Natural killer cell treated with Interleukin-12 subunit alpha and Interleukin-12 subunit beta and Interleukin-15 and Interleukin-18, amount 100 ng/mL, for 72 hours (primary cell): ENCODE measurements around the gene KCNIP4. TPM values are rescaled to one million over a fixed set of nuclear protein-coding genes. Genes with fewer than 3 reads are reported as not detected.

Experiments used
- ATAC-seq, 2 donors: fragments of 150-1000 bp; cut with Tn5 transposase in 1 of 2; sonication (Bioruptor Pico), chemical (Tn5 transposase) in 1 of 2; 2 replicates each; pipeline ENCODE4 v1.10.0; 2021
- DNase-seq: peaks from one replicate; pipeline ENCODE4 v3.0.0; 2022; ENCODE audit warnings: low spot score
- H3K27ac Mint-ChIP-seq, 2 donors: 1 replicate in 1 of 2; 2 replicates in 1 of 2; pipeline ENCODE4 v1.8.0; 2022; ENCODE audit warnings: mixed read lengths in 2 of 2, mild to moderate bottlenecking in 1 of 2, moderate library complexity in 1 of 2
- H3K27me3 Mint-ChIP-seq, 2 donors: 1 replicate in 1 of 2; 2 replicates in 1 of 2; pipeline ENCODE4 v1.8.0; 2022; ENCODE audit warnings: mixed read lengths in 2 of 2
- H3K36me3 Mint-ChIP-seq: one replicate; pipeline ENCODE4 v1.8.0; 2022; ENCODE audit warnings: mixed read lengths
- H3K4me1 Mint-ChIP-seq, 2 donors: 1 replicate in 1 of 2; 2 replicates in 1 of 2; pipeline ENCODE4 v1.8.0; 2022; ENCODE audit warnings: low read depth in 2 of 2, mixed read lengths in 2 of 2, mild to moderate bottlenecking in 1 of 2
- H3K4me3 Mint-ChIP-seq: one replicate; pipeline ENCODE4 v1.8.0; 2022; ENCODE audit warnings: mixed read lengths
- H3K9me3 Mint-ChIP-seq: 2 replicates; pipeline ENCODE4 v1.8.0; 2022; ENCODE audit warnings: mixed read lengths
- total RNA-seq, 2 donors: library from RNA; stranded (reverse); gene quantifications; one replicate each; pipeline ENCODE4 v1.2.3, GENCODE V29; 2022

Gene KCNIP4
- total RNA-seq, 2 donors from 2014 or later: not detected

DNA sequence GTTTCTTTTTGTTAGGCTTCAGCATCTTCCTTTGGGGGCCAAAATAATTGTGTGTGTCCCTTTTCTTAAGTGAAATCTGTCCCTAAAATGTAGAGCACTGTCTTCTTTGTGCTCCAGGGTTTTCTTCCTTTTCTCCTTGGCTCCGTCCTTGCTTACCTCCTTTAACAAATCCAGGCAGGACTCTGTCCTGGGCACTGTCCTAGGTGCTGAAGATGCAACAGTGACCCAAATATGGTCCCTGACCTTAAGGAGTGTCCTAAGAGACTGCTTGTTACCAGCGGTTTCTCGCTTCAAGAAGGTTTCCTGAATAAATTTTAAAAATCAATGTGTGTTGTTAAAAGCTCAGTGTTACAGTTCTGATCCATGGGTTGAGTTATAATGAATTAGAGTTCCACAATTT is 471.8 kb downstream of the KCNIP4 start:
- Mint-ChIP-seq H3K4me3 (no peak overlapping the region), H3K4me1 (no peaks in the 10 kb centered on the region), H3K36me3 (no peaks in the 10 kb centered on the region), H3K27me3 (peaks cover 0 to 4% of the 10 kb centered on the region in 2 donors), H3K9me3 (no peaks in the 10 kb centered on the region), H3K27ac (no peak overlapping the region)
- DNase-seq (no peak), ATAC-seq (no peak)

DNA sequence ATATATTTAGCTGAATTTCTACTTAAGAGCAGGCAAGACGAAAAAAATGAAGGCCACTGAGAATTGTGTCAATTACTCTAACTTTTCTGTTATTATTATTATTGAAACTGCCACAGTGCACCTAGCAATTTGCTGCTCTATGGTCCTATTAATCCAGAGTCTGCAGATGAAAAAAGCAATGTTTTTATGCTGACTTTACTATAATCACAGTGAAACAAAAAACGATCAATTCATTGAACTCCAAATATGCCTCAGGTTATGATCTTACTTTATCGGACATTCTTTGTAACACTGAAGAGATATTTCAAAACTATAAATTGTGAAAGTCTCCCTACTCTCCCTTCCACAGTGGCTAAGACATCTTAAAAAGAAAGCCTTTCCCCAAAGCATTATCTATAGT is 474.4 kb downstream of the KCNIP4 start:
- H3K36me3 Mint-ChIP-seq: no peaks in the 10 kb centered on the region
- H3K27me3 Mint-ChIP-seq: peaks cover 2 to 5% of the 10 kb centered on the region in 2 donors
- no peak overlapping the region for H3K4me3 Mint-ChIP-seq
- H3K4me1 Mint-ChIP-seq: no peaks in the 10 kb centered on the region
- no peaks in the 10 kb centered on the region for H3K9me3 Mint-ChIP-seq
- ATAC-seq: no peak
- DNase-seq: no peak
- no peak overlapping the region for H3K27ac Mint-ChIP-seq

DNA sequence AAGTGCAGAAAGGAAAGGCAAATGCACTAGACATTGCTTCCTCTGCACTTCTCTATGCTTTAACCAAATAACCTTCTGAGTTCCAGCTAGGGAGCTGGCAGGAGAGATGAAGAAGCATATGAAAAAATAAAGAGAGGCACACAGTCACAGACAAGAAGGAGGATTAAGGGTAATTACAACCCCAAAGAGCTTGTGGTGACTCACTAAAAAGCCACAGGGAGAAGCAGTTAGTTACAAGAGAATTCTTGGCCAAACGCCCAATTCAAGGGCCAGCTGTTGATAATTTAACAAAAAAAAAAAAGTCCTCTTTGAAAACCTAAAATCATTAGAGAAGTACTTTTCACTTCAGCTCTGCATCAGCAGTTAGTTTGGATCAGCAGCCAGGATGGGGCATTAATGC is 478.0 kb downstream of the KCNIP4 start:
- Mint-ChIP-seq H3K4me3 (no peak overlapping the region), H3K36me3 (no peaks in the 10 kb centered on the region), H3K27ac (no peak overlapping the region), H3K4me1 (no peaks in the 10 kb centered on the region), H3K27me3 (peaks cover 2 to 5% of the 10 kb centered on the region in 2 donors), H3K9me3 (peaks cover 7% of the 10 kb centered on the region)
- DNase-seq: no peak
- no peak for ATAC-seq

DNA sequence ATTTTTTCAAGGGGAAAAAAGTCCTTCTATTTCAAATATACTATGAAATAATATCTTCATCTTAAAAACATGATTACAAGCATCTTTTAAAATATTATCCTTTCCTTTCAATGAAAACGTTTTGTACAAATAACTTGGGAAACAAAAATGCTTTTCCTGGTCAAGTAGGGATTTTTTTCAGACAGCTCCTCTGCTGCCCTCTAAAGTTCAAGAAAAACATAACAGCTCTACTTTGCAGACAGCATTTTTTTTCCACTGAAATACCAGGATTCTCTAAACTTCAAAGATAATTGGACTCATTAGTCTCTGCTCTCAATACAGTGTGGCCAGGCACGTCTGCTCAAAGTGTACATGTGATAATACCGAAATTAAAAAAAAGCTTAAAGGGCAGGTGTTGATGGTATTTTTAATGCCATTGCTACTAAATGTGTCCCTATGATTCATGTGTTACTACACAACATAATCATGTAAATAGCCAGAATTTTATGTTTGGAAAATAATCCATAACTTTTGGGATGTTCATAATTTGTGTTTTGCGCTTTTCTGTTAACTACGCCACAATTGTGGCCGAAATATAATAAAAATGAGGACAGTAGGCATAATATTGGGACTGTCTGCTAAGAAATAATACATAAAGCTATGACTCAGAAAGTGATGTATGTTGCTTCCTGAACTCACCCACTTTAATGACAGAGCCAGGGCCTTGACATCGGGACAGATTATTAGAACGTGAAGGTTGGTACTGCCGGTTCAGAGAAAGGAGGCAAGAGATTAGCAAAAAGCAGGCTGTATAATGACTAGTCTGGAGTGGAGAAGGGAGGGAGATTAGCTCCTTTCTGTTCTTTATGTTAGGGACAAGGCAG is 478.9 kb downstream of the KCNIP4 start:
- Mint-ChIP-seq H3K9me3 (peaks cover 7% of the 10 kb centered on the region), H3K4me1 (no peaks in the 10 kb centered on the region), H3K4me3 (no peak overlapping the region), H3K27me3 (peaks cover 2 to 5% of the 10 kb centered on the region in 2 donors), H3K27ac (no peak overlapping the region), H3K36me3 (no peaks in the 10 kb centered on the region)
- DNase-seq (no peak), ATAC-seq (no peak)

DNA sequence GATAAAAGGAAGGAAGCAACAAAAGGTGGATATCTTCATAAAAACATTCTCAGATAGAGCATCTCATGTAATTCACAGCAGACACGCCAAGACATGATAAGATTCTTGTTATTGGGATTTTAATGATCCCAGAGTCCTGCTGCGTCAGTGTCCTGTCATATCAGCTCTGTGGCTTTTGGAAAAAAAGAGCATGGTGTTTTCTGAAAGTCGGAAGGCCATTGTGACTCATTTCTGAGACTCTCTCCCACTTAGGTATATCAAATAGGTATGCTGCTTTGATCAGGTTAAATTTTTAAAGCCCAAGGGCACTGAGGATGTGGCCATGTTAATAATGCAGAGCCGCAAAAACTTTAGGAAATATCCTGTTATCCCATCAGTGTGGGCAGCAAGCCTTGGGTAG is 481.0 kb downstream of the KCNIP4 start:
- Mint-ChIP-seq H3K27me3 (peaks cover 2 to 5% of the 10 kb centered on the region in 2 donors), H3K36me3 (no peaks in the 10 kb centered on the region), H3K4me3 (no peak overlapping the region), H3K9me3 (peaks cover 7% of the 10 kb centered on the region), H3K4me1 (no peaks in the 10 kb centered on the region), H3K27ac (no peak overlapping the region)
- ATAC-seq (no peak), DNase-seq (no peak)

DNA sequence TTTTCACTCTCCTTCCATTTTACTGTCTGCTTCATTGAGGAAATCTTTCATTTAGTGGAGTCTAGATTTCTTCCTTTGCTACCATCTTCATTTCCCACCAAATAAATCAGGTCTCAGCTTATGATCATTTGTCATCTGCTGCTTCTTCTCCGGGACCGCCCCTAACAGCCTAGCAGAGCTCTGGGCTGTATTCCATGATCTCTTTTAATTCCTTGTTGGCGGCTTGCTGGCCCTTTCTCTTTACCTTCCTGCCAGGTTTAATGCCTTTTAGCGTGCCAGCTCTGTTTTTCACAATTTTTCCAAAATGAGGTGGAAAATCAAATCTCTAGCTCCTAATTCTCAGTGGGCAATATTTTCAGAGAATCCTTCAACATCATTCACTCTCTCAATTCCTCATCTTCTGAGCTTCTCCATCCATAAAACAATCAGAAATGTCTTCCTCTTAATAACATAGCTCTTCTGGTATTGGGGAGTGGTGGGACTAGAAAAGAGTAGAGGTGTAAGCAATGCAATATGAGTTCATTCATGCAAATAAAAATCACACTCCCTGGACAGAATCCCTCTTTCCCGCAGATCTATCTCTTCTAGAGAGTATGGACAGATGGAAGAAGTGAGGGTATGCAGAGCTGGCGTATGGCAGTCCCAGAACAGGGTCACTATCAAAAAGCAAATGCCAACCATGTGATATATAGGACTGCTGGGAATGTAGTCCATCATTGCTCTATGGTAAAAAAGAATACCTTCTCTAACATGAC is 491.3 kb downstream of the KCNIP4 start:
- H3K27ac Mint-ChIP-seq: no peak overlapping the region
- no peaks in the 10 kb centered on the region for H3K4me1 Mint-ChIP-seq
- no peak overlapping the region for H3K4me3 Mint-ChIP-seq
- no peak for DNase-seq
- ATAC-seq: no peak
- H3K36me3 Mint-ChIP-seq: no peaks in the 10 kb centered on the region
- no peaks in the 10 kb centered on the region for H3K27me3 Mint-ChIP-seq
- H3K9me3 Mint-ChIP-seq: peaks cover 4% of the 10 kb centered on the region

DNA sequence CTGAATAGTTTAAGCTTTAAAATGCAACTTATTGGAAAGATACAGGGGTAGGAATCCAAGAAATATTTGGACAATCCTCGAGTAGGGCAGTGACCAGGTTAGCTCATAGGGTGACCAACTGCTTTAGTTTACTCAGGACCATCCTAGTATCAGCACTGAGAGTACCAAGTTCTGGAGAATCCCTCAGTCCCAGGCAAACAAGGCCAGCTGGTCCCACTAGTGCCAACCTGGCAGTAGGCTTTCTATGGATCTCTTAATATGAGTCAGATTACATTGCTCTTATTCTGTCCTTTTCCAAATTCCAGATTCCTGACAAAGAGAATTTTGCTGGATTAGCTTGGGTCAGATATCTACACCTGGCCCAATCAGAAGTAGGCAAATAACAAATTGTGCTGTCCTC is 493.7 kb downstream of the KCNIP4 start:
- H3K4me1 Mint-ChIP-seq: no peaks in the 10 kb centered on the region
- no peak for ATAC-seq
- H3K27me3 Mint-ChIP-seq: no peaks in the 10 kb centered on the region
- no peak overlapping the region for H3K27ac Mint-ChIP-seq
- DNase-seq: no peak
- no peaks in the 10 kb centered on the region for H3K36me3 Mint-ChIP-seq
- H3K9me3 Mint-ChIP-seq: peaks cover 4% of the 10 kb centered on the region
- no peak overlapping the region for H3K4me3 Mint-ChIP-seq

DNA sequence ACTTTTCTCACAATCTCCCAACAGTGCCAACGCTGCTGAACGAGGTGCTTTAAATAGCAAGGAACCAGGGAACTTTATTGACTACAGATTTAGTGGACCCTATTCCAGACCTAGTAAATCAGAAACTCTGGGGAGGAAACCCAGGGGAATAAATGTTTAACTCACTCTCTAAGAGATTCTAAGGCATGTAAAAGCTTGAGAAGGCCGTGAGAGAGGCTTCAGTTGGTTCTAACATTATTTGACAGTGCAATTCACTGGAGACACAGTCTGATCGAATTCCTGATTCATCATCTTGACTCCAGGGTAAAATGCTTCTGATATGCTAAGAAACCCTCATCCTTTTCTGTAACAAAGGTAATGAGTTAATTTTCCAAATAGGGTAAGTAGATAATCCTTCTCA is 494.4 kb downstream of the KCNIP4 start:
- ATAC-seq (no peak), DNase-seq (no peak)
- no peaks in the 10 kb centered on the region for H3K27me3 Mint-ChIP-seq
- no peaks in the 10 kb centered on the region for H3K4me1 Mint-ChIP-seq
- H3K27ac Mint-ChIP-seq: no peak overlapping the region
- H3K36me3 Mint-ChIP-seq: no peaks in the 10 kb centered on the region
- peaks cover 4% of the 10 kb centered on the region for H3K9me3 Mint-ChIP-seq
- H3K4me3 Mint-ChIP-seq: no peak overlapping the region

DNA sequence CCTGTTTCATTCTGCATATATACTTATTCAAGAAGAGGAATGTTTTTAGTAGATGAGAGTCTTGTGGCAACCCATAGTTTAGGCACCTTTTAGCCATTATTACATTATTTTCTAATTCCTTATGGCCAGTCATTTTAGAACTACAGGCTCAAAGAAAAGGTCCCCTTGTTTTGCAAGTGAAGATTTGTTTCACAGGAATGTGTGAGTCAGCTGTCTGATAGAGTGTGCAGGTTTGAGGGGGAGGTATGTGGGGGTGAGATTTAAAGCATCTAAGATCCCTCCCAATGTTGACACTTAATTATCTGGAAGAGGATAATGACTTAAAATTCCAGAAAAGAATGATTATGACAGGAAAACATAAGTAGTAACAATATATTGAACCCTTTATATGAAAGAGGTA is 495.6 kb downstream of the KCNIP4 start:
- H3K27ac Mint-ChIP-seq: no peak overlapping the region
- H3K27me3 Mint-ChIP-seq: no peaks in the 10 kb centered on the region
- peaks cover 4% of the 10 kb centered on the region for H3K9me3 Mint-ChIP-seq
- DNase-seq: no peak
- H3K4me1 Mint-ChIP-seq: no peaks in the 10 kb centered on the region
- H3K36me3 Mint-ChIP-seq: no peaks in the 10 kb centered on the region
- ATAC-seq: no peak
- no peak overlapping the region for H3K4me3 Mint-ChIP-seq

DNA sequence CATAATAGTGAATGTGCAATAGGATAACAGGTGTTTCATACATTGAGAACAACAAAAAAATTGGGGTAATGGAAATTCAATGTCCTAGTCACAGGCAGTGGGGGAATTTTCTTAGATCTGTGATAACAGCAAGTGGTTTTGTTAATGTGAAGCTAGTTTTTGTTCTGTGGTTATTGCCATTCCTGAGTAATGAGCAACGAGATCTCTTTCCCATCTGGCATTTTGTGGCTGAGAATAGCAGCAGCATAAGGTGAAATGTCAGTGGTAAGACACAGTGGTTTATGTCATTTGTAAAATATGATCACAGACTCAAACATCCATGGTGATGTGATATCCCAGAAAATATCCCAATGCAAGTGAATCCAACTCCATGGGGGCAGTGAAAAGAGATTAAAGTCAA is 497.5 kb downstream of the KCNIP4 start:
- H3K36me3 Mint-ChIP-seq: no peaks in the 10 kb centered on the region
- ATAC-seq (no peak), DNase-seq (no peak)
- H3K27me3 Mint-ChIP-seq: no peaks in the 10 kb centered on the region
- no peaks in the 10 kb centered on the region for H3K4me1 Mint-ChIP-seq
- H3K27ac Mint-ChIP-seq: no peak overlapping the region
- no peak overlapping the region for H3K4me3 Mint-ChIP-seq
- no peaks in the 10 kb centered on the region for H3K9me3 Mint-ChIP-seq

DNA sequence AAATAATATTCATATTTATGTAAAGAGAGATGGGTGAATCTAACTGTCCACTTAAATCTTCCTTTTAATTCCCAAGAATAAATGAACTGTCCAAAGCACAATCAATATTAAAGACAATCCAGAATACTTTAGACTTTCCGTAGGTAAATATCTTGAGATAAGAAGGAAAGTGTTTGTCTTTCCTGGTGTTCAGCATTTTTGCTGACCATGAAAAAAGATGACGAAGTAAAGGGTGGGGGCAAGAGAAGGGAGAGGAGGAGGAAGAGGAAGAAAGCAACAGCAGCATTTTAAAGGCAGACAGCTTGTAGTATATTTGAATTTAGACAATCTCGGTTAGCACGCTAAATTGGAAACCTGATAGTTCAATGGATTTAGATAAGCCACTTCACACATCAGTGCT is 498.2 kb downstream of the KCNIP4 start:
- no peak for ATAC-seq
- Mint-ChIP-seq H3K4me1 (no peaks in the 10 kb centered on the region), H3K9me3 (no peaks in the 10 kb centered on the region), H3K4me3 (no peak overlapping the region), H3K27ac (no peak overlapping the region), H3K36me3 (no peaks in the 10 kb centered on the region), H3K27me3 (no peaks in the 10 kb centered on the region)
- DNase-seq: no peak

DNA sequence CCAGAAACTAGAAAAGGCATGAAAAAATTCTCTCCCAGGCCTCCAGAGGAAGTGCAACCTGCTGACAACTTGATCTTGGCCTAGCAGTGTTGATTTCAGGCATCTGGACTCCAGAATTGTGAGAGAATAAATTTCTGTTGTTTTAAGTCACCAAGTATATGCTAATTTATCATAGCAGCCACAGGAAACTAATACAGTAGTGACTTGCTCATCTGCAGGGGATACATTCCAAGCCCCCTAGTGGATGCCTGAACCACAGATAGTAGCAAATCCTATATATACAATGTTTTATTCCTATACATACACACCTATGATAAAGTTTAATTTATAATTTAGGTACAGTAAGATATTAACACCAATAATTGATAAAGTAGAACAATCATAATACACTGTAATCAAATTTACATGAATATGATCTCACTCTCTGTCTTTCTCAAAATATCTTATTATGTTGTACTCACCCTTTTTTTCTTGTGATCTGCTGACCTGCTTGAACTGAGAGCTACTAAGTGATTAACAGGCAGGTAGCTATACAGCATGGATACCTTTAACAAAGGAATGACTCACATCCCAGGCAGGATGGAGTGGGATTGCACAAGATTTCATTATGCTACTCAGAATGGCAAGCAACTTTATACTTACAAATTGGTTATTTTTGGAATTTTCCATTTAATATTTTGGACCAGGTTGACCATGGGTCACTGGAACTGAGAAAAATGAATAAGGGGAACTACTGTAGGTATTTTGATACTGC is 501.1 kb downstream of the KCNIP4 start:
- Mint-ChIP-seq H3K4me1 (no peaks in the 10 kb centered on the region), H3K36me3 (no peaks in the 10 kb centered on the region), H3K4me3 (no peak overlapping the region), H3K9me3 (peaks cover 7% of the 10 kb centered on the region), H3K27ac (no peak overlapping the region), H3K27me3 (no peaks in the 10 kb centered on the region)
- no peak for DNase-seq
- ATAC-seq: no peak

DNA sequence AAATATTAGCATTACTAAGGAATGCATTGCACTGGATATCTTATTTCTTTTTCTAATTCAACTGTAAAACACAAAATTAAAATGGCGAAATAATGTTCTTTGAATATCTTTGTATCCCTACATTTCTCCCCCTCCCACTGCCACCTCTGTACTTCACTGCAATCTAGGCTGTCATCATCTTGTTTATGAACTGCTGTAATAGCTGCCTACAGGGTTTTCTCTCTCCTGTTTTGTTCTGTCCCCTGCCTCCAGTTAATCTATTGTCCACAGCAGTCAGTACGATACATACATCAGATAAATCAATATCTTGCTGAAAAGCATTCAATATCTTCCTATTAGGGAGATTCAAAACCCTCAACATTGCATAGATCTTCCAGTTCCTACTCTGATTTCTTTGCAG is 528.4 kb downstream of the KCNIP4 start:
- H3K9me3 Mint-ChIP-seq: peaks cover 12% of the 10 kb centered on the region
- no peaks in the 10 kb centered on the region for H3K4me1 Mint-ChIP-seq
- ATAC-seq (no peak), DNase-seq (no peak)
- no peaks in the 10 kb centered on the region for H3K27me3 Mint-ChIP-seq
- no peaks in the 10 kb centered on the region for H3K36me3 Mint-ChIP-seq
- no peak overlapping the region for H3K27ac Mint-ChIP-seq
- no peak overlapping the region for H3K4me3 Mint-ChIP-seq

DNA sequence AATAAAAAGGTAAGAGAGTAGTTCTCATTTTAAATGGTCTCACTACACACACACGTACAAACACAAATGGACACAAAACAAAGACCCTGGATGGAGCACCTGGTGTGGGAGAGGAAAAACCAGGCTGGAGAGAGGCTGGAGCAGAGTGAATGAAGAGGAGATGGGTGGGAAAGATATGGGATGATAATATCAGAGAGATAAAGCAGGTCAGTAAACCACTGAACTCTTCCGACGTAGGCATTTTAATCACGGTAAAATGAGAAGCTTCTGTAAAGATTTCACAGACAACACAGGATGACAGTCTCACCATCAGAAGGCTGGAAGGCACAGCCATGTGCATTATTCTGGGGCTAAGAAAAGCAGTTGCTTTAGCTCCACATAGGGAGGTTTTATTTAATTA is 532.8 kb downstream of the KCNIP4 start:
- Mint-ChIP-seq H3K27ac (no peak overlapping the region), H3K4me1 (no peaks in the 10 kb centered on the region), H3K27me3 (no peaks in the 10 kb centered on the region), H3K4me3 (no peak overlapping the region), H3K9me3 (peaks cover 12% of the 10 kb centered on the region), H3K36me3 (no peaks in the 10 kb centered on the region)
- ATAC-seq (no peak), DNase-seq (no peak)
